NOMO-1 (cell line): Measurements from ENCODE around the gene QRICH1.

Experiments
- DNase-seq, 2 experiments: peaks; one replicate each; lab custom pipeline; 2025; ENCODE audit not compliant: unreplicated experiment in 2 of 2; lab: John Stamatoyannopoulos, UW

Gene QRICH1

DNA sequence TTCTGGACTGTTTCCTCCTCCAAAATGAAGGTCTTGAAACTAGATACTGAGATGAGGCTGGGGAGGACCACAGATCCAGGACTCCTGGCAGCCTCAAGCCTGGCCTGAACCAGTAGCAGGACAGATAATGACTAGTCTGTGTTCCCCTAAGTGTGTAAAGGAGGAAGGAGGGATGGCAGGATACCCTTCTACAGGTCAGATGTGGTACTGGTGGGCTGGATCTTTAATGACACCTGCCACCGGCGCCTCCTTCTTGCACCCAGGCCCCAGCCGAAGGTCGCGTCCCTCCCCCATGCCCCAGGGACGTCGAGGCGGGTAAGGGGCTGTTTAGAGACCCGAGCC lies 26.2 kb upstream of the QRICH1 start:
- peak in 1 of 2 experiments; percentile 29 for DNase-seq

DNA sequence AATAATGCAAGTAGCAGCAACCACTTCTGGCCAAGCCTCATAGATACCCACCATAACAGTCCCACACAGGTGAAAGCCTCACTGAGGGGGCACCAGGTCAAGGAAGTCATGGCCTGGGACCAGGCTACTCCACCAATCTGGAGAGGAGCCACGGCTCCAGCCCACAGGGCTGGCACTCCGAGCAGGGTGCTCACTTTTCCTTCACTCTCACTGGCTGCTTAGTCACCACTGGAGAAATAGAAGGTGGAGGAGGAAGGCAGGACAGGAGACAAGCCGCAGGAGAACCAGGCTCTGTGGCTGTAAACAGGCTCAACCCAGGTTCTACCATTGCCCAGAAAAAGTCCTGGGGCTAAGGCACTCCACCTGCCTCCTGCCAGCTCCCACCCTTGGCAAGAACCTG lies 25.6 kb upstream of the QRICH1 start:
- no peak for DNase-seq

DNA sequence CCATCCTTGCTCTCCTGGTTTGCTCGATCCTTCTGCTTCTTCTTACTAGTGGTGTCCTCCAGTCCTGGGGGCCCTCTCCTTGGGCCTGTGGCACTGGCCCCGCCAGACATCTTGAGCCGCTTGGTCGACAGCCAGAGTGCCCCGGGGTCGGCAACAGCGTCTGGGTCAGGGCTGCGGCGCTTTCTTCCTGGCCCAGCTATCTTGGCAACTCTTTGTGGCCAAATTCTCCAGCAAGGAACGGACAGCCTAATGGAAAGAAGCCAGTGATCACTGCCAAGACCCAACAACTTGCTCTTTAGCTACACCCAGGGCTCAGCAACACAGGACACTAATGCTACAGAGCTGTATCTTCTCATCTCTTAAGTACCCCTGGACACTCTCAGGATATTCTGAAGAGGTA lies 25.2 kb upstream of the QRICH1 start:
- DNase-seq, result no peak

DNA sequence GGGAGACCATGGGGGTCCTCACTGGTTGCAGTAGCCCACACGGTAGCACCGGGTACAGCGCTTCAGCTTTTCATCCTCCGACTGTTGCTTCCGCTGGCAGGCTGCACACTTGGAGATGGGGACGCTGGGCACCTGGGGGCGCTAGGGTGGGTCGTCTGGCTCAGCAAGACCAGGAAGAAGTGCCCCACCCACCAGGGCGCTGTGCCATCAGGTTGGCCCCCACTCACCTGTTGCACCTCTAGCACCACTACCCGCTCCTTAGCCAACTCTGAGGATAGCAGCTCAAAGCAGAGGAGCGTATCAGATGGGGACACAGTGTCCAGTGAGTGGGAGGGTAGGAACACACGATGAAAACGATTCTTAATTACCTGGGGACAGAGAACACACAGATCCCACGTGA lies 18.4 kb upstream of the QRICH1 start:
- no peak for DNase-seq

DNA sequence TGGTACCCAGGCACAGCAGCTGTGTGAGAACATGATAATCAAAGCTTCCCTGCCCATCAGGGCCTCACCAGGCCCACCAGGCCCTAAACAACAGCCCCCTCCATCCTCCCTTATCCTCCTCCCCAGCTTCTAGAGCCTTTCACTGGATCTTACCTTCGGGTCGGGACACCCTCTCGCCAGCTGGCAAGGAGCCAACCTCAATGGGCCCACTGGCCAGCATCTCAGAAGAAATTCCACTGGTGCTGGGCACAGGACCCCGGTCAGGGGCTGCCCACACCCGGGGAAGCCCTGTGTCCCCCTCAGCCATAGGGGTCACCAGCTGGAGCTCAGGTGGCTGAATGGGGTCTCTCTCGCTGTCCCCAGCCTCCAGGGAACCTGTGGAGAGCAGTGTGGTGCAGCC lies 17.5 kb upstream of the QRICH1 start:
- DNase-seq, result no peak

DNA sequence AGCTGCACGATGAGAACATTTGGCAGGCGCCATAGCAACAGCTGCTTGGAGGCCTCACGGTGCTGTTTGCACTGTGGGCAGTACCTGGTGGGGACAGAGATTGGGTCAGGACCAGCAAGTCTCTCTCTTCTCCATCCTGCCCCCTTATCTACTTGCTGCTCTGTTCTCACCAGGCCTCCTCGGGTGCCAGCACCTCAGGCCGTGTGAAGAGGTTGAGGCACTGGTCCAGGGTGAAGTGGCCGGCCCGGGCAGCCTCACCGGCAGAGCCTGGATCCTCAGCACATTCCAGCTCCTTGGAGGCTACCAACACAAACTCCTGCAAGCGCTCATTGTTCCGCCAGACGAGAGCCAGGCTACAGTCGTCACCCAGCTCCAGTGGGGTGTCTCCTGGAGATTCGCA lies 16.9 kb upstream of the QRICH1 start:
- DNase-seq, result no peak

DNA sequence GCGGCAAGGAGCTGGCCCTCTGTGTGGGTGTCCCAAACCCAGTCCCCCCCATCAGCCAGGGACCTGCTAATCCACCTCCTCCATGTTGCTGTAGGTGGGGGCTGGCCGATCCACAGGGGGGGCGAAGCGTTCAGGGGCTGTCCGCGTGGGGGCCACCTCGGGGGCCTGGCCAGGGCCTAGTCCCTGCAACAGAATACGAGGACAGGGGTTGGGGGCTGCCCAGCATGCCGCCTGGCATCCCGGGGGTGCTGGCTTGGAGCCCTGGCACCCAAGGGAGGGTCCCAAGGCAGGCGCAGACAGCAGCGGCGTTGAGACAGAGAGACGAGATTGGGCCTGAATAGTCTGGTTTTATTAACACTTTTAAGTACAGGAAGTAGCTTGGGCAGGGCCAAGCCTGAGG lies 14.5 kb upstream of the QRICH1 start:
- DNase-seq, result no peak

DNA sequence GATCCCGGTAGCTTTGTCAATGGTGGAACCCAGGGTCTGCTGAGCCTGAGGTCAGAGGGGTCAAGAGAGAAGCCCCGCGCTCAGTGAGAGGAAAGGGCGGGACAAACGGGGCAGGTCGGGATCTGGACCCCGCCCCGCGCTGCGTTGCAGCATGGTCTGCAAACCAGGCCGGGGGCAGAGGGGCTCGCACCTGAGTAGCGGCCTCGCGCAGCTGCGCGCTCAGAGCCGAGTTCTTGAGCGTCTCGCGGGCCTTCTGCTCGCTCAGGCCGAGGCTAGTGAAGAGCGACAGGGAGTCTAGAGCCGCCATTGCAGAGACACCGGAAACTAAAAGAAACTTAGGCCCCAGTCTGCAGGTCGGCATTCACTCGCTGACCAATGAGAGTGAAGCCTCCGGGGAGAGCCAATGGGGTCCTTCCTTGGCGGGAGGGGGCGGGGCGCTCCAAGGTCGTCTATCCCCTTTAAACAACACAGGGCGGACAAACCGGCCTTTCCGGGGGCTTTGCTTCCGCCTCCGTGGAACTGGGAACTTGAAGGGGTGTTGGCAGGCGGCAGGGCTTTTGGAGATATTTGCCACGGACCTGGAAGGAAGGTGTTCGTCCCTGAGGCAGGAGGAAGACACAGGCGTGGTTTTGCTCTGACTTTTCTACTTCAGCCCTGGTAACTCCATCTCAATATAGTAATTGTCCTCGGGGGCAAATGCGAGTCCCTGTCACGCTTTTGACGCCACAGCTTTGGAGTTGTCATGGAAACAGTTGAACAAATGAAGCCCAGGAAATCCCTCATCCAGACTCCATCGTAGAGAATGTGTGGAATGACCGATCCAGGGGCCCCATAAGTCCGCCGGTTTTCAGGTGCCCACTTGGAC lies 10.8 kb upstream of the QRICH1 start, which contains the start of gene QARS1:
QARS1 (minus strand) TSS at position 331 of the 865 bp plus-strand sequence; CDS start at position 307, 24 bp downstream.
- peak; percentile 88 to 93 for DNase-seq

DNA sequence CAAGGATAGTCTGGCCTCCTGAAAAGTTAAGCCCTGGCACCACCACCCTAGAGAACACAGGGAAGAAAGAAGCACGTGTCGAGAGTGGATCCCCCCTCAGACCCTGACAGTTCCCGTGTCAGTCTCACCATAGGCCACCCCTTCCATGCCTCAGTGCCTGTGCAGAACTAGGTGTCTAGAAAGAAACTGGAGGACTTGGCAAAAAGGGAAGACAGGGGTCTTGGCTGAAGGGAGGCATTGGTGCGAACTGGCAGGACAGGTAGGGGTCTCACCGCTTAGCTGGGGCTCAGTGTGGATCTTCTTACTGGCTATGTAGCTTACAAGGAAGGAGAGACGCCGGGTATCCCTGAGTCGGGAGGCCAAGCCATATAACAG lies 10.2 kb upstream of the QRICH1 start:
- no peak for DNase-seq

DNA sequence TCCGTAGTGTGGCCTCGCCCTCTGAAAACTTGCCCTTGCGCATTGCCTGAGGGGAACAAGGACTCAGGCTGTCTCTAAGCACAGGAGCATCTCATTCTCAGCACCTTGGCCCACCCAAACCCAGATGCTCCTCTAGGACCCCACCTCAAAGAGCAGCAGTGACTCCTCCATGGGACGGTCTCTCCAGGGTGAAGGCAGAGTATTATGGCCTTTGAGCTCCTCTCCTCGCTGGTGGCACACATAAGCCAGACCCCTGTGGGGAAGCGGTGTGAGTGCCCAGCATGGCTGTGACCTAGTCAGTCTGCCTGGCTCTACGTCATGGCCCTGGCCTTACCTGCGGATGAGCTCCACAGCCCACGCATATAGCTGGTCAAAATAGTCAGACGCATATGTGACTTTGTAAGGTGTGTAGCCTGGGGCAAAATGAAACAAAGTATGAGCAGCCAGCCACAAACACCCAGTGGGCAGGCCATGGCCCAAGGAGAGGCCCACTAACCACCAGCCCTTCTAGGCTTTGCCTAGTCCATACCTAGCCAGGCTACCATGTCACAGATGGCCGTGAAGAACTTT lies 6.3 kb upstream of the QRICH1 start:
- DNase-seq, result no peak

DNA sequence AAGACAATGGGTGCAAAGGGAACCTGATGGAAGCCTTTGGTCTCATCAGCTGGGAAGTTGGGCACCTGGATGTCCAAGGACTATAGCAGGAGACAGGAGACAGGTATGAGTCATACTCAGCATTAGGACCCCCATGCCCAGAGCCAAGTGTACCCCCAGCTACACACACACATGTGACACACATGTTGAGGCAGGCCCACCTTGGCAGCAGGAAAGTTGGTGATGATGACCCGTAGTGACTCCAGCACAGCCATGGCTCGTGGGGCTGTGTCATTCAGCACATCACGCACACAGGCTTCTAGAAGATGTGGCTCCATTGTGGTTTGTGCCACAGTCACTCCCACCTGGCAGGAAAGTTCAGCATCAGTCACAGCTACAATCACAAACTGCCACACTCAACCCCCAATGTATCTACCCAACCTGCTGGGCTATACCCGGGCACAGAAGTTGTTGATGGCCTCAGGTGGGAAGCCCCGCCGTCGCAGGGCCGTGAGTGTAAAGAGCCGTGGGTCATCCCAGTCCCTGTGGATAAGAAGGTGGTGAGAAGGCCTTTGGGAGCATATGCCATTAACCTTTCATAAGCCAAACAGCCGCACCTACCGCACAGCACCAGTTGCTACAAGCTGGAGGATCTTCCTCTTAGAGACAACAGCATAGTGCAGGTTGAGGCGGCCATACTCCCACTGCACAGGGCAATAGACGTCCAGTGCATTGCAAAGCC lies 5.2 kb upstream of the QRICH1 start:
- no peak for DNase-seq

DNA sequence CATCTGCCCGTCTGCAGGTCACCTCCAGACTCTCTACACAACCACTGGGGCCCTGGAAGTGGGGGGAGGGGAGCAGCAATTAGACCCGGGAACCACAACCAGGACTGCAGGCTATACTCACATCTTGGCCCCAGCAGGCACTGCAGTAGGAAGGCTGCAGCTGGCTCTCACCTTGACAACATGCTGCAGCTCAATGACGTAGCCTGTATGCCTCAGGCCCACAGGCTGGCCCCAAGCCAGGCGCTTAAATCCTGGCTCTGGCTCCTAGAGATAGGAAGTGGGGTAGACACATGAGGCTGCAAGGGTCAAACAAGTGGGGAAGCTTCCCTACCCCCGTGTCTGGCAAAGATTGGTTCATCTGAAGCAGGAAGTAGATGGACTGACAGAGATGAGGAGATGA lies 4.6 kb upstream of the QRICH1 start:
- no peak for DNase-seq

DNA sequence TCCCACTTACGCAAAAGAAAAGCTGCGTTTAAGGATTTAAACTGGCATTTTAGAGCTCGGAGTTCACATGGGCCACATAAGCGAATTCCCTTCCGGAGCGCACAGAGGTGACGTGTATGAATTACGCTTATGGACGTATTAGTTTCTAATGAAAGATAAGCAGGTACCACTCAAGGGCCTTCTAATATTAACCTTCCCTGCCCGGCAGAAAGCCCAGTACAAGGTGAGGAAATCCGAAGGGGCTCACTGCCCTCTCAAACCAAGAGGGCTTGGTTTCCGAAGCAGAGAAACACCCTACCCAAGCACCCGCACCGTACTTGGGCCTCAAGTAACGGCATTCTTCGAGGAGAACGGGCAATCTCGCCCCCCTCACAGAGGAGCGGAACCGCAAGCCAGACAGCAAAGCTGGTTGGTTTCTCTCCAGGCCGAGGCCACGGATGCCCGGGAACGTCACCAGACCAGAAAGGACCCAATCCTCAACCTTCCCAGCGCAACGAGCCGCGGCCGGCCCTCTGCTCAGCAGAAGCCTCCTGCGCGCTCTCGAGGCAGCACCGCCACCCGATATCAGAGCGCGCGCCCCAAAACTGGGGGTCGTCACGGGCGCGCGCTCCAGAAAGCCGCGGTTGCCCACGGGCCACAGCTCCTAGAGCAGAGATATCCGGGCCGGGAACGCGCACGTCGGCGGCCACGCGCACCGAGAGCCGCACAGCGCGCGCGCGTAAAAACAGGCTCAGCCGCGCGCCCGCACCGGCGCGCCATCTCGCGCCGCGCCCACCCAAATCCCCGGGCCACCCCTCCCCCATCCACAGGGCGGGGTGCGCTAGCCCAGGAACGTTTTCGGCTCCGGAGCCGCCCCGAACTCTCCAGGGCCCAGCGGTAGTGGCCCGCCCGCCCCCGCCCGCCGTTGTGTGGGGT lies 676 bp downstream of the QRICH1 start:
- DNase-seq, result peak; percentile 48 to 58

DNA sequence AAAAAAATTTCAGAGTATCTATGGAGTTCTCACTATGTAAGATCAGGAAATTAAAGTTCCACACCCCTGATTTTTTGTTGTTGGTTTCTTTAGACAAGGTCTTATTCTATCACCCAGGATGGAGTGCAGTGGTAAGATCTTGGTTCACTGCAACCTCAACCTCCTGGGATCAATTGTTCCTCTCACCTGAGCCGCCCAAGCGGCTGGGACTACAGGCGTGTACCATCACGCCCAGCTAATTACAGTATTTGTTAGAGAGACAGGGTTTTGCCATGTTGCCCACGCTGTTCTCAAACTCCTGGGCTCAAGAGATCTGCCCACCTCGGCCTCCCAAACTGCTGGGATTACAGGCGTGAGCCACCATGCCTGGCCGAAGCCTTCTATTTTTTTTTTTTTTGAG lies 12.4 kb downstream of the QRICH1 start:
- no peak for DNase-seq

DNA sequence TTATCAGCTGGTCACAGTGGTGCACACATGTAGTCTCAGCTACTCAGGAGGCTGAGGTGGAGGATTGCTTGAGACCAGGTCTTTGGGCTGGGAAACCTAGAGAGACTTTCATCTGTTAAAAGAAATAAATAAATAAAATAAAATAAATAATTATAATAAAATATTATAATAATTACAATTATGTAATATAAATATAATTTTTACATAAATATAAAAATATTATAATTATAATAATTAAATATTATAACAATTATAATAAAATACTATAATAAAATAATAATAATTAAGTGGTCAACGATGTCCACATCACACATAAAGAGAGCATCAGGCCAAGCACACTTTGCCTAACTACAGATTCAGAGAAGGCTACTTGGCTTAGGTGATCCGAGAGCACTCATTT lies 14.6 kb downstream of the QRICH1 start:
- DNase-seq, result no peak

DNA sequence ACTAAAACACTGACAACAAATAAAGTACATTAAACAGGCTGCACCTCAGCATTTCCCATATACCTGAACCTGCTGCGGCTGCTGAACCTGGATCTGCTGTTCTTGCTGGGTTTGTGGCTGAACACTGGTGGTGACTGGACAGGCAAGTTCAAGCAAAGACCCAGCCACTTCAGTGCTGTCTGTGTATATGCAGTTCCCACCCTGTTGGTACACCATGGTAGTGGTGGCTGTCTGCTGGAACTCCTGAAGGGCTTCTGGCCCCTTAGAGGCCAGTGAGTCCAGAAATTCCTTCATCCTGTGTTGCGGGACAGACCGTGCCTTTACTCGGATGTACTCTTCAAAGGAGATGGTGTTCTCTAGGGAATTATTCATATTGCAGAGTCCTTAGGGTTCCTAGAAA lies 17.2 kb downstream of the QRICH1 start:
- no peak for DNase-seq

DNA sequence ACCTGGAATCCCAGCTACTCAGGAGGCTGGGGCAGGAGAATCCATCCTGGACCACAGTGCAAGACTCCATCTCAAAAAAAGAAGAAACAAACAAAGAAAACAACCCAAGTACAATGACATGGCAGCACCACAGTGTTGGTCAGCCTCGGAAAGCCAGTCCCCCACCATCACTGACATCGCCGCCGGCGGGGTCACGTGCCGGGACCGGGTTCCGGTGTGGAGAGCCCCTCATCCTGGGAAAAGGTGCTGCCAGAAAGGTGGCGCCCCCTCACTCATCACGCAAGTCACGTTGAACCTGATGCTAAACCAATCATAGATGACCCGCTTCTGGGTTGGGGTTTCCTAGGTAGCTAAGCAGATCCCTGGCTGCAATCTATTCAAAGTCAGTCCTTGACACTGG lies 17.8 kb downstream of the QRICH1 start:
- DNase-seq, result no peak

DNA sequence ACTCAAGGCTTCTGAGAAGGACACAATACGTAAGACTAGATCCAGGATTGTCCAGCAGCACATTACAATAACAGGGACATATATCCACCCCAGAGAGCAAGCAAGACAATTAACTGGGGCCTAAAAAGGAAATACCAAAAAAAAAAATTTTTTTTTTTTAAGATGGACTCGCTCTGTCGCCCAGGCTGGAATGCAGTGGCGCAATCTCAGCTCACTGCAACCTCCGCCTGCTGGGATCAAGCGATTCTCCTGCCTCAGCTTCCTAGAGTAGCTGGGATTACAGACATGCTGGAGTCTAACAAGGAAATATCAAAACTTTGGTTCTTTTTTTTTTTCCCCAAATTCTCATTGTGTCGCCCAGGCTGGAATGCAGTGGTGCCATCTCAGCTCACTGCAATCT lies 35.9 kb downstream of the QRICH1 start:
- DNase-seq, result no peak

DNA sequence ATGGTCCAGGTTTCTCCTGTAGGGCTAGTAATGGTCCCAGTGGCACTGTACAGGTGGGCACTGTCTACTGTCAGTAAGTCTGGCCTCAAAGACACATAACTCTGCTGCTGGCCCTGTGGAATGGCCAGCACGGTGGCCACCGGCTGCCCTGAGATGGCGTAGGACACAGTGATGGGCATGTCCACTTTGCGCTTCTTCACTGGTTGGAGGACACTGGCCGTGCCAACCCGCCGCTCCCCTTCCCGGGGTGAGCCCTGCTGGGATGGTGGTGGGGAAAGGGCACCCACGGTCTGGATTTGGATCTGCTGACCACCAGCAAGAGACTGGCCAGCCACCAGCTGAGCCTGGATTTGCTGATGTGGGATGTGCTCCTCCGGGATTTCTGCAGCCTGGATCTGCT lies 36.6 kb downstream of the QRICH1 start:
- DNase-seq, result no peak

DNA sequence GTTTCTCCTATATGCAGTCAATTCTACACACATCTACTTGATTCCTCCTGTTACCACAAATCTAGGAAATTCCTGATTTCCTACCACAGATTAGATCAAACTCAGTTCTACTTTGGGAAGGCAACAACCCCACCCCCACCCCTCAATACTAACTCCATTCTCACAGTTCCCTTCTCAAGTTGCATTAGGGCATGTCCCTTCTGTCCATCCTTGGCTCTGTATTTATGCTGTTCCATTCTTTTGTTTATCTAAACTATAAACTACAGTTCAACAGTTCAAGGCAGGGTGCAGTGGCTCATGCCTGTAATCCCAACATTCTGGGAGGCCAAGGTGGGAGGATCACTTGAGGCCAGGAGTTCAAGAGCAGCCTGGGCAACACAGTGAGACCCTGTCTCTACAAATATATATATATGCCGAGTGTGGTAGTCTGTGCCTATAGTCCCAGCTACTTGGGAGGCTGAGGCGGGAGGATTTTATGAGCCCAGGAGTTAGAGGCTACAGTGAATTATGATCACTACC lies 39.5 kb downstream of the QRICH1 start:
- no peak for DNase-seq

DNA sequence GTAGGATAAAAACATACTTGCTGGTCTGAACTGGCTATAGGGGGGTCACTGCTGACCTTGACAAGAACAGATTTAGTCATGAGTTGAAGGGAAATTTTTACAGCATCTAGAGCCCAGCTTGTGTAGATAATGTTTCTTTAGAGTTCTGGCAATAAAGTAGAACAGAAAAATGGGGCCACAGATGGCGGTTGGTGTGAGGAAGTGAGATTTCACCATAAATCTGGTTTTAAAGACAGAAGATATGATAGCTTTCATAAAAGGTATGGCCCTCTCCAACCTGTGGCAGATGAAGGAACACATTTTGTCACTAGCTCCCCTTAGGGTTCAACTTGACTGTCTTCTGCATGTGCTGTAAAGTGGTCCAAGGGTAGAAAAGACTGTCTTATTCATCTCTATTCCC lies 40.3 kb downstream of the QRICH1 start:
- DNase-seq, result peak; percentile 54 to 69
